GM19395 (cell line): ENCODE measurements around the gene P2RX3.
"Not testable (repeated sequence)": the region's sequence is repeated elsewhere in the genome, so short reads cannot be mapped to it uniquely, and the experiment has no call there.

Experiments
- ATAC-seq: cut with Tn5 transposase; IDR thresholded peaks from one replicate; pipeline ENCODE4 v1.9.1; 2021; ENCODE audit warnings: mild to moderate bottlenecking, moderate library complexity; ENCODE audit not compliant: unreplicated experiment

The P2RX3 gene

GRCh38 chr11:57324154-57324885 is 13.8 kb upstream of the P2RX3 start:
- peak; percentile 10 for ATAC-seq

GRCh38 chr11:57324886-57325734 is 13.0 kb upstream of the P2RX3 start, which contains the start of gene TNKS1BP1:
TSS of gene TNKS1BP1 (minus strand) at chr11:57324952. CDS start at chr11:57321885, 3,067 bp downstream.
- peak; percentile 93 for ATAC-seq

GRCh38 chr11:57325735-57326048 is 12.5 kb upstream of the P2RX3 start:
- peak; percentile 4 for ATAC-seq

- ATAC-seq: no peak
These were observed 10.4 kb upstream of the P2RX3 start for GRCh38 chr11:57327721-57328120.

- no peak for ATAC-seq
These were observed 8.1 kb upstream of the P2RX3 start for GRCh38 chr11:57330029-57330428.

- ATAC-seq: no peak
These were observed 6.4 kb upstream of the P2RX3 start for GRCh38 chr11:57331720-57332119.

GRCh38 chr11:57332694-57333440 is 5.3 kb upstream of the P2RX3 start:
- ATAC-seq: no peak

- ATAC-seq: peak; percentile 10
These were observed 3.2 kb upstream of the P2RX3 start for GRCh38 chr11:57335023-57335342.

GRCh38 chr11:57335343-57336110 is 2.6 kb upstream of the P2RX3 start, which contains the start of gene SSRP1:
TSS of gene SSRP1 (minus strand) at chr11:57335892. CDS start at chr11:57335121, 771 bp downstream.
- peak; percentile 98 for ATAC-seq

GRCh38 chr11:57336111-57336666 is 2.0 kb upstream of the P2RX3 start:
- ATAC-seq: no peak

GRCh38 chr11:57336856-57337255 is 1.3 kb upstream of the P2RX3 start:
- not testable (repeated sequence) for ATAC-seq

- ATAC-seq: no peak
These were observed 1.2 kb downstream of the P2RX3 start for GRCh38 chr11:57339328-57339727.

GRCh38 chr11:57340039-57340615 is 2.0 kb downstream of the P2RX3 start:
- no peak for ATAC-seq

- ATAC-seq: no peak
These were observed 3.2 kb downstream of the P2RX3 start for GRCh38 chr11:57341250-57341808.

GRCh38 chr11:57342702-57343101 is 4.5 kb downstream of the P2RX3 start:
- no peak for ATAC-seq

GRCh38 chr11:57343825-57344224 is 5.7 kb downstream of the P2RX3 start:
- ATAC-seq: no peak

- ATAC-seq: no peak
These were observed 6.7 kb downstream of the P2RX3 start for GRCh38 chr11:57344826-57345225.

- ATAC-seq: peak; percentile 72
These were observed 7.5 kb downstream of the P2RX3 start for GRCh38 chr11:57345555-57346211.

GRCh38 chr11:57347336-57347735 is 9.2 kb downstream of the P2RX3 start:
- no peak for ATAC-seq
